HG03135 (cell line): ENCODE data around the gene RASSF3.
A peak's percentile ranks its signal among the peaks of the same experiment; 100 is the strongest.
"Not testable (repeated sequence)": the region's sequence is repeated elsewhere in the genome, so short reads cannot be mapped to it uniquely, and the experiment has no call there.

Experiments used
- ATAC-seq: cut with Tn5 transposase; IDR thresholded peaks from one replicate; pipeline ENCODE4 v1.9.1; 2021; ENCODE audit warnings: mild to moderate bottlenecking, moderate library complexity; ENCODE audit not compliant: unreplicated experiment

The RASSF3 gene

GRCh38 chr12:64688219-64688618 is 77.9 kb downstream of the RASSF3 start:
- no peak for ATAC-seq

DNA sequence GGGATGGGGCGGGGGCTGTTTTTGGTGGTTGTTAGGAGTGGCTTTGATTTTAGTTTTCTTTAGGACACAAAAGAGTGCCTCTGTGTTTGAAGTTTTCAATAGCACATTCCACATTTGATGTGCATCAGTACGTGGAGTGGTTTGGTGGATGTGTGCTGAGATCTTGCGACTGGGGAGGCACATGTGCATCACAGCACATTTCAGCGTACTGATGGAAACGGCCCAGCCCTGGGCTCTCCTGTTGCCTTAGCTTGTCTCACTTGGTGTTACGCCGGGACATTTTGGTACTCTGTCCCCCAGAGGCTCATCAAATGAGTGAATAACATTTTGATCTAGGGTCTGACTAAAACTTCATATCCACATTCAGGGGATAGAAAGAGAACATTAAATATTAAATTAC is 78.4 kb downstream of the RASSF3 start:
- ATAC-seq: no peak

GRCh38 chr12:64690236-64690635 is 79.9 kb downstream of the RASSF3 start:
- ATAC-seq: not testable (repeated sequence)

DNA sequence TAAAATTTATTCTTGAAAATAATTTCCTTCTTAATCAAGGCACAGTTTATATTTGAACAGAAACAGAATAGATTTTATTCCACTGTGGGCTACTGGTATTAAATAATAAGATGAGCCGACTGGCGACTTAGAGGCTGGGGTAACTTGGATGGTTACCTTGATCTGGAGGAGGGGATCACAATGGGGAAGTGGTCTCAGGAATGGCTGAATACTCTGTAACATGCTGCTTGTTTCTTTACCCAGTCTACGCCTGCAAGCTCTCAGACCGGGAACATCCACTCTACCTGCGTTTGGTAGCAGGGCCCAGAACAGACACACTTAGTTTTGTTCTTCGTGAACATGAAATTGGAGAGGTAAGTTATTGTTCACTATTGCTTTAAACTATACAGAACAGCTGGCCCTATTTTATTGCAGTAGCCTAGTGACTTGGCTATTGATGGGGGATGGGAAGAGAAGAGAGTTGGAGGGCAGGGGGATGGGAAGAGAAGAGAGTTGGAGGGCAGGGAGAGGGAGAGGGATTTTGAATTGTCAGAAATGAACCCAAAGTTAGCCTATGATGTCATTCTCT is 81.0 kb downstream of the RASSF3 start:
- ATAC-seq: no peak

DNA sequence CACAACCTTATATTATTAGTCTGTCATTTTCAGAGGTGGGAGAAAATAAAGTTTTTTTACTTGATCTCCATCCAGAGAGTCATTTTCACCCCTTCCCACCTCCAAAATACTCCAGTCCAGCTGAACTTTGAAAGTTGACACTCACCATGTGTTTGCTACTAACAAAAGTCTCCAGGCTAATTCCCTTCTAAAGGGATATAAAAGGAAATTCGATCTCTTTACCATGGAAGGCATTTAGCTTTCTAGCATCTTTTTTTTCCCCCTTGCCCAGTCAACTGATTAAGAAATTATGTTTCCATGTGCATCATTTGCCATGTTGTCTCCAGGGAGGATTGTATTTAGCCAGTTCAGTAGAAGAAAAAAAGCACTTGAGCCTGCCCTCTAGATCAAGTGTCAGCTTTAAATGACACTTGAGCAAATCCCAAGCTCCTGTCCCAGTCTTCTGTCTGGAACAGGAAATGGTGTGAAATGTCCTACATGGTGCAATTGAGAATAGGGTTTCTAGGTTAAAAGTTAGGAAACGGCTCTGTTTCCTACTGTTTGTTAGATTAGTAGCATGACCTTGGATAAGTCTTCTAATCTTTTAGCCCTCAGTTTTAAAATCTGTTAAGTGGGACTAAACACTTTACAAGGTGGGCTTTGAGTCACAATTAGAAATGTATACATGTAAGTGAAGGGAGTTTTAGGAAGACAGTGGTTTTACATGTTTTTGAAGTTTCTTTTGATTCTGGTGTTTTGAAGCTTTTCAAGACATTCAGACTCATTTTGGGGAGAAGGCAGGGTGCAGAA is 81.7 kb downstream of the RASSF3 start:
- no peak for ATAC-seq

- no peak for ATAC-seq
These were observed 84.1 kb downstream of the RASSF3 start for GRCh38 chr12:64694130-64695040.

DNA sequence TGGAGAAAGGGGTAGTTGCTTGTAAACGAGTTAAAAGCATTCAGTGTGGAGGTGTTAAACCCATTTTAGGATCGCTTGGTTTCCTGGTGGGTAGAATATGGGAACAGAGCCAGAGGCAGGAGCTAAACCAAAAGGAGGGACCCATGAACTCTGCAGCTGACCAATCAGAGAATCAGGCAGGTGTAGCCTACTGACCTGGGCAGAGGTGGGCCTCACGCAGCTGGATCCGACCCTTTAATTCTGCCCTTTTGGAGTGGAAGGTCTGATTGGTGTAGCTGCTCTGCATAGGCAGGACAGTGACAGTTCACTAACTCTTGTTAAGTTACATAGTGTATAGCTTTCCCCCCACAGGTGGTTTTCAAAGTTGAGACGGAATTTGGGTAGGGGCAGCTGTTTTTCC is 85.3 kb downstream of the RASSF3 start:
- ATAC-seq: no peak

DNA sequence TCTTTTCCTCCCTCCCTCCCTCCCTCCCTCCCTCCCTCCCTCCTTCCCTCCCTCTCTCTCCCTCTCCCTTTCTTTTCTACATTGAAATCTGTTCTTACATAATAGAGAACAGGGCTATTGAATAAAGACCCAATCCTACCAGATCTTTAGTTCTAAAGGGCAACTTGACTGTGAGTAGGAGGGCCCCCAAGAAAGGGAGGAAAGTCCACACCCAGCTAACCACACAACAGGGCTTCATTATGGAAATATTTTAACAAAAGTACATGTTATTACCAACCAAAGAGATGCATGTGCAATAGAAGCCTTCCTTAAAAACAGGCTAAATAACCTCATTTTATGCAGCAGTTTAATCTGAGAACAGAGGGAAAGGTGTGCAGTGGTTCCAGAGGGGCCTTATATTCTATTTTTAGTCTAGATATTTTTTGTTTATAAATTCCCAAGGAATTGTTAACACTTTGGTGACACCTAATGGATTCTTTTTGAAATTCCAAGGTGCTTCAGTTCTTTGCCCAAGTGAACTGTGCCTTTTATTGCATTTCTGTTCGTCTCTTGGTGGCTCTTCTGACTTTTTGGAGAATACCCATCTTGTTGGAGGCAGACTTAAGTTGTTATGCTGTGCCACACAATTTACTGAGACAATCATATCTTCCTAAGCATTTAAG is 85.9 kb downstream of the RASSF3 start:
- ATAC-seq: no peak

DNA sequence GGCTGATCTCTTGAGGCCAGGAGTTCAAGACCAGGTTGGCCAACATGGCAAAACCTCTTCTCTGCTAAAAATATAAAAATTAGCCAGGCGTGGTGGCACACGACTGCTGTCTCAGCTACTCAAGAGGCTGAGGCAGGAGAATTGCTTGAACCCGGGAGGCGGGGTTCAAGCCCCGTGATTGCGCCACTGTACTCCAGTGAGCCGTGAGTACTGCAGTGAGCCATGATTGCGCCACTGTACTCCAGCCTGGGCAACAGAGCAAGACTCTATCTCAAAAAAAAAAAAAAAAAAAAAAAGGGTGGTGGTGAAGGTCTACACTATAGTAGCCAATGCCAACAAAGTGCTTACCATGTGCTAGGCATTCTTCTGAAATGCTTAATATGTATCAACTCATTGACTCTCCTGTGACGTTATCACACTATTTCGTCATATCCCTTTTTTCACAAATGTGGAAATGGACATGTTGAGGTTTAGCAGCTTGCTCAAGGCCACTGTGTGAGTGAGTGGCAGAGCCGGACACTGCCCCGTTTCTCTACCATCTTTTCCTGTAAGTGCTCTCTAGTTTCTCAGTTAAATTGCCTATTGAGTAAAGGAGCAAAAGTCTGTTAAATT is 89.3 kb downstream of the RASSF3 start:
- no peak for ATAC-seq

- no peak for ATAC-seq
These were observed 90.2 kb downstream of the RASSF3 start for GRCh38 chr12:64700532-64700931.

DNA sequence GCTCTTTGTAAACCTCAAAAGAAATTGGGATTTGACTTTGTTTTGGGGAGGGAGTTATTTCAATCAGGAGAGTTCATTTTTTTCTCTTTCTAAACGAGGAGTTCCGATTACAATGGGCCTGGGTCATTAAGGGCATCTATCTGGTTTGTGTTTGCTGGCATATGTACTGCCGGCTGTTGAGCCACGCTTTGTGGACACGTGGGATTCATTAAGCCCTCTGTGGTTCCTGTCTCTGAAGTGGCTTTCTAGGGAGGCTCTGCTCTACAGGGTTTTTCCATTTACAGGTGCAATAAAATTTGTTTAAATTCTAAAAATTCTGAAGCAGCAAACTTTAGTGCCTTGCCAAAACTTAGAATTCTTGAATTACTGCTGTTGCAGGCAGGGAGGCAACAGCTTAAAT is 91.0 kb downstream of the RASSF3 start:
- no peak for ATAC-seq

DNA sequence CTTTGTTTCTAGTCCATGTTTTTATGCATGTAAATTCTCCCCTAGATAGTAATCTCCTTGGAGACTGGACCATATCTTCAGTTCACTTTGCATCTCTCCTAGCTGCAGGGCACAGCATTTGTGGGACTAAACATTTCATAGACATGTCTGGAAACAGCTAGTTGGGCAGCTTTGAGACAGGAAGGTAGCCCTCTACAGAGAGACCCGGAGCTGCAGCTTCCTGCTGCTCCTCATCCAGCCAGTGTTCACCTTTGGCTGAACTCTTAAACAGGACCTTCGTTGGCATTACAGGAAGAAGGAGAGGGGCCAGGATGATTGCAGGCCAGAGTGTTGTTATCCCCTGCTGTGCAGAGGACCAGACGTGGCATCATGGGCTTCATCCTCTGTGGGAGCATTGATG is 96.0 kb downstream of the RASSF3 start:
- no peak for ATAC-seq

GRCh38 chr12:64706857-64707256 is 96.6 kb downstream of the RASSF3 start:
- ATAC-seq: no peak

GRCh38 chr12:64707362-64707761 is 97.1 kb downstream of the RASSF3 start:
- ATAC-seq: no peak

DNA sequence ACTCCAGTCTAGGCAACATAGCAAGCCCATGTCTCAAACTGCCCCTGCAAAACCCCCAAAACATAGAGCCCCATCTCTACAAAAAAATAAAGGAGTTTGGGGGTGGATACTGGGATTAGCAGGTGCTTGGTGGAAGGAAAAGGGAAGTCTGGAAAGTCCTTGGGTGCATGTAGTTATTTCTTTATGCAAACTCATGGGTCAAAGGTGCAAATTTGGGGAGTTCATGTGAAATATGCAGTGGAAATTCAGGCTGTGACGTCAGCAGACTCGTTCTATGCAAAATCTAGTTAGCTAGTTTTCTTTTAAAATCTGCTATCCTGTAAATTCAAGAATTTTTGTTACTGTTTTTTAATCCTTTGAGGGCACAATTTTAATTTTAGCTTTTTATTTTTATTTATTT is 97.6 kb downstream of the RASSF3 start:
- no peak for ATAC-seq

GRCh38 chr12:64709429-64709828 is 99.1 kb downstream of the RASSF3 start:
- no peak for ATAC-seq

GRCh38 chr12:64713376-64713775 is 103.1 kb downstream of the RASSF3 start:
- no peak for ATAC-seq

DNA sequence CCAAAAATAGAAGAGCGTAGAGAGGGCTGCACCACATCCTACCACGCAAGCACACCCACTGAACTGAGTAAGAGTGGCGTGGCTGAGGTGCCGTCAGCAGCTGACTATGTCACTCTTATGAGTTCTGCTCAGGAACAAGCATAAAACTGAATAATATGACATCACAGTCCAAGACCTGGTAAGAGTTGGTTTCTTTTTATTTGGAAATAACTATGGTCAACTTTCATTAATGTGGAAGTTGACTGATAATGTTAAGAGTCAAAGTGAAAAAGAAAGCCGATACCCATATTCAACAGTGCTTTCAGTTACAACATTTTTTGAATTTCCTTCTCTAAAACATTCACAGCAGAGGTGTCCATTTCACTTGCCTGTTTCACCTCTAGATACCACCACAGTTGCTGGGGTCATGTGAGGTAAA is 104.3 kb downstream of the RASSF3 start:
- ATAC-seq: peak; percentile 72

- no peak for ATAC-seq
These were observed 106.1 kb downstream of the RASSF3 start for GRCh38 chr12:64716371-64716770.

DNA sequence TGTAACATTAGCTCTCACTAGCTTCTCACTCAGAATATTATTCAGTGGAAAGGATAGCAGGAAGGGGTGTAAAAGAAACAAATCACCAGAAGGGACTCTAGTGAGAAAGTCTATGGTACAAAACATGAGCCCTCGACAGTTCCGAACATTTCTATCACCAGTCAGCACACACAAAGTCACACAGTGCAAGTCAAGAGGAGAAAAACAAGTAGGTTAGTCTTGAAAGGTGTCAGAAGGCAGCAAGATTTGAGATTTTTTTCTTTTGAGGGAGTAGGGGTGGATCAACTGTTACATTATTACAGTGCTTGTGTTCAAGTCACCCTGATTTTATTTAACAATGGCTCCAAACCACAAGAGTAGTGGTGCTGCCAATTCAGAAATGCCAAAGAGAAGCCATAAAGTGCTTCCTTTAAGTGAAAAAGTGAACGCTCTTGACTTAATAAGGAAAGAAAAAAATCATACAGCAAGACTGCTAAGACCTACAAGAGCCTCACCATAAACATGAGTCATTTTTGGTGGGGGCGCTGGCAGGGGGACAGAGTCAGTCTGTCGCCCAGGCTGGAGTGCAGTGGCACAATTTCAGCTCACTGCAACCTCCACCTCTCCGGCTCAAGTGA is 106.7 kb downstream of the RASSF3 start:
- ATAC-seq: no peak
